A549 (cell line): ENCODE data around the gene TGM3. TPM values are rescaled to one million over a fixed set of nuclear protein-coding genes. Genes with fewer than 3 reads are reported as not detected.

Source experiments
- ATAC-seq, 2 experiments: fragments of 200-7000 bp in 1 of 2; fragments of >200 bp in 1 of 2; cut with Nextera tagmentation in 1 of 2; cut with Tn5 transposase in 1 of 2; 3 replicates each; pipeline versions ENCODE4 v1.8.0 to v1.9.1; 2018 to 2020; ENCODE audit warnings: mild to moderate bottlenecking in 1 of 2, moderate library complexity in 1 of 2
- CTCF ChIA-PET: fragments of 300-600 bp; sonication (Branson Sonifier 250); formaldehyde crosslinking; extraction: SDS; loops from one replicate; lab custom pipeline; 2021; ENCODE audit warnings: antibody characterized with exemption, inconsistent platforms; lab: Yijun Ruan, JAX
- POLR2A ChIA-PET: fragments of 350-600 bp; formaldehyde crosslinking; extraction: SDS; loops from one replicate; lab custom pipeline; 2021; ENCODE audit warnings: antibody characterized with exemption, inconsistent platforms; lab: Yijun Ruan, JAX
- DNase-seq, 2 experiments: peaks; one replicate each; pipeline versions ENCODE4 v3.0.0 to v3.0.0-alpha.2; 2011 to 2016; ENCODE audit warnings: low read depth in 1 of 2, low spot score in 1 of 2
- FAIRE-seq: peaks from 2 replicates; lab custom pipeline; 2011; peaks lifted over from hg19 to GRCh38; lab: Jason Lieb, UNC
- H3K27ac ChIP-seq, 2 experiments: fragments of >200 bp; sonication (Bioruptor Twin); formaldehyde crosslinking; 3 replicates each; pipeline ENCODE4 v1.5.1; 2016 to 2017
- H3K4me1 ChIP-seq: fragments of >200 bp; sonication (Bioruptor Twin); formaldehyde crosslinking; 3 replicates; pipeline ENCODE4 v1.6.1; 2016
- H3K4me2 ChIP-seq: fragments of >200 bp; sonication (Bioruptor Twin); formaldehyde crosslinking; 3 replicates; pipeline ENCODE4 v1.6.1; 2016
- H3K4me3 ChIP-seq: fragments of >200 bp; sonication (Bioruptor Twin); formaldehyde crosslinking; 3 replicates; pipeline ENCODE4 v1.5.1; 2016
- H3K9me3 ChIP-seq: fragments of >200 bp; sonication (Bioruptor Twin); formaldehyde crosslinking; 3 replicates; pipeline ENCODE4 v1.6.1; 2016
- BHLHE40 ChIP-seq: IDR thresholded peaks from 2 replicates; pipeline ENCODE4 v1.6.1; 2012; ENCODE audit warnings: low read depth, low read length, inconsistent platforms
- CBX8 ChIP-seq: fragments of 200-600 bp; sonication (generic); IDR thresholded peaks from 2 replicates; pipeline ENCODE4 v1.6.1; 2016
- CEBPB ChIP-seq, 2 experiments: fragments of >200 bp in 1 of 2; sonication (Bioruptor Twin) in 1 of 2; formaldehyde crosslinking in 1 of 2; IDR thresholded peaks; 2 replicates each; pipeline ENCODE4 v1.6.1; 2012 to 2016
- CHD2 ChIP-seq: fragments of 150-350 bp; IDR thresholded peaks from 2 replicates; pipeline ENCODE4 v1.6.1; 2014; ENCODE audit warnings: low read length; ENCODE audit not compliant: partially characterized antibody
- CTCF ChIP-seq: fragments of >200 bp; sonication (Bioruptor Twin); formaldehyde crosslinking; IDR thresholded peaks from 3 replicates; pipeline ENCODE4 v1.5.1; 2016
- EHF ChIP-seq: fragments of 250-450 bp; sonication (Bioruptor Pico); IDR thresholded peaks from 2 replicates; pipeline ENCODE4 v1.5.0; 2020; ENCODE audit warnings: mild to moderate bottlenecking
- ESRRA ChIP-seq: fragments of 150-350 bp; IDR thresholded peaks from 2 replicates; pipeline ENCODE4 v1.6.1; 2014; ENCODE audit warnings: mild to moderate bottlenecking, low read length, borderline replicate concordance
- FOSB ChIP-seq: fragments of 250-450 bp; sonication (Bioruptor Pico); IDR thresholded peaks from 2 replicates; pipeline ENCODE4 v1.5.0; 2020; ENCODE audit warnings: mild to moderate bottlenecking, moderate library complexity
- GATA3 ChIP-seq: IDR thresholded peaks from 2 replicates; pipeline ENCODE4 v1.6.1; 2012; ENCODE audit warnings: borderline replicate concordance
- HDAC2 ChIP-seq: fragments of 200-600 bp; sonication (generic); IDR thresholded peaks from 2 replicates; pipeline ENCODE4 v1.6.1; 2016
- HEYL ChIP-seq: fragments of 250-450 bp; sonication (Bioruptor Pico); IDR thresholded peaks from 2 replicates; pipeline ENCODE4 v1.8.0; 2021; ENCODE audit warnings: mild to moderate bottlenecking, moderate library complexity
- HOXA7 ChIP-seq: fragments of 250-450 bp; sonication (Bioruptor Pico); IDR thresholded peaks from 2 replicates; pipeline ENCODE4 v1.5.0; 2020; ENCODE audit warnings: mild to moderate bottlenecking, moderate library complexity
- HOXB13 ChIP-seq: fragments of 250-450 bp; sonication (Bioruptor Pico); IDR thresholded peaks from 2 replicates; pipeline ENCODE4 v1.5.0; 2020; ENCODE audit warnings: low read depth, mild to moderate bottlenecking, moderate library complexity
- JUNB ChIP-seq: fragments of >200 bp; sonication (Bioruptor Twin); formaldehyde crosslinking; IDR thresholded peaks from 2 replicates; pipeline ENCODE4 v1.6.1; 2016
- KDM1A ChIP-seq: fragments of 200-600 bp; sonication (generic); IDR thresholded peaks from 2 replicates; pipeline ENCODE4 v1.6.1; 2016; ENCODE audit warnings: low read depth, mild to moderate bottlenecking
- MAFK ChIP-seq: fragments of 450-650 bp; IDR thresholded peaks from 2 replicates; pipeline ENCODE4 v1.6.1; 2014; ENCODE audit not compliant: partially characterized antibody
- MYC ChIP-seq: IDR thresholded peaks from 2 replicates; pipeline ENCODE4 v1.6.1; 2012; ENCODE audit warnings: mild to moderate bottlenecking, inconsistent platforms, low read length, improper control_type of control experiment, borderline replicate concordance
- NFE2L2 ChIP-seq: fragments of 150-350 bp; conservative IDR thresholded peaks from 2 replicates; pipeline ENCODE4 v1.6.1; 2014; ENCODE audit warnings: low read length
- RAD21 ChIP-seq, 2 experiments: fragments of >200 bp in 1 of 2; sonication (Bioruptor Twin) in 1 of 2; formaldehyde crosslinking in 1 of 2; IDR thresholded peaks in 1 of 2; conservative IDR thresholded peaks in 1 of 2; 2 replicates in 1 of 2; 3 replicates in 1 of 2; pipeline ENCODE4 v1.6.1; 2012 to 2018; ENCODE audit warnings: inconsistent platforms in 1 of 2
- RARB ChIP-seq: fragments of 250-450 bp; sonication (Bioruptor Pico); IDR thresholded peaks from 2 replicates; pipeline ENCODE4 v1.8.0; 2021; ENCODE audit warnings: mild to moderate bottlenecking, moderate library complexity
- RCOR1 ChIP-seq: fragments of 150-350 bp; IDR thresholded peaks from 2 replicates; pipeline ENCODE4 v1.6.1; 2014; ENCODE audit warnings: antibody characterized with exemption, low read length, low read depth
- SMC3 ChIP-seq: fragments of >200 bp; sonication (Bioruptor Twin); formaldehyde crosslinking; IDR thresholded peaks from 3 replicates; pipeline ENCODE4 v1.6.1; 2018; ENCODE audit warnings: inconsistent platforms
- WGBS: methylation state at CpG from one replicate; pipeline ENCODE4 v1.1.6; 2017; ENCODE audit errors: missing lambda C conversion rate; 5-methylcytosine and 5-hydroxymethylcytosine counted together
- polyA plus RNA-seq, 4 experiments: library from polyadenylated mRNA; depleted of rRNA in 3 of 4; stranded (reverse); fragments of >200 nt; fragmentation: RNase III in 1 of 4; extraction: RNeasy Plus Mini Kit Qiagen cat#74134 plus additional on column Dnase treatment in 1 of 4; gene quantifications; 2 replicates in 3 of 4; 3 replicates in 1 of 4; pipeline ENCODE4 v1.2.3, GENCODE V29; 2011 to 2017
- TF ChIP-seq, protein P1 (sequence below): fragments of 450-650 bp; IDR thresholded peaks from 2 replicates; pipeline ENCODE4 v1.6.1; 2014; ENCODE audit warnings: antibody characterized with exemption
- TF ChIP-seq, protein P2 (sequence below): fragments of >200 bp; sonication (Bioruptor Twin); formaldehyde crosslinking; IDR thresholded peaks from 2 replicates; pipeline ENCODE4 v1.6.1; 2016
- TF ChIP-seq, protein P3 (sequence below): fragments of 250-450 bp; sonication (Bioruptor Pico); IDR thresholded peaks from 2 replicates; pipeline ENCODE4 v1.5.0; 2020; ENCODE audit warnings: low read depth, mild to moderate bottlenecking, moderate library complexity
- TF ChIP-seq, protein P4 (sequence below): fragments of >200 bp; sonication (Bioruptor Twin); formaldehyde crosslinking; IDR thresholded peaks from 3 replicates; pipeline ENCODE4 v1.6.1; 2016

TGM3 gene
- polyA plus RNA-seq, 2 of the 4 experiments (the other 2 are of a cell fraction) = 0.03 to 0.14 TPM

- H3K4me1 ChIP-seq = peaks cover 42% of the 10 kb centered on the region
- DNase-seq (peak in 1 of 2 experiments; percentile 58), FAIRE-seq (no peak), ATAC-seq (peak in 1 of 2 experiments; percentile 48; a peak in 3 of 6 replicates)
- ChIA-PET POLR2A (no interaction called here), CTCF (interaction anchor here (0.6 to 1.3 kb wide), 7 partner anchors 9 to 212 kb away, joined by 3 to 6 read pairs (median 3); no protein-coding TSS in a partner anchor)
- H3K4me3 ChIP-seq = no peak overlapping the region
- TF ChIP-seq MAFK (no peak), CEBPB (IDR thresholded peaks at IDR 0.05) (0 out of 4 replicates have a peak, but pooled peaks of 1 of the 2 experiments have one; percentile 18)
- TF ChIP-seq, protein P1, sequence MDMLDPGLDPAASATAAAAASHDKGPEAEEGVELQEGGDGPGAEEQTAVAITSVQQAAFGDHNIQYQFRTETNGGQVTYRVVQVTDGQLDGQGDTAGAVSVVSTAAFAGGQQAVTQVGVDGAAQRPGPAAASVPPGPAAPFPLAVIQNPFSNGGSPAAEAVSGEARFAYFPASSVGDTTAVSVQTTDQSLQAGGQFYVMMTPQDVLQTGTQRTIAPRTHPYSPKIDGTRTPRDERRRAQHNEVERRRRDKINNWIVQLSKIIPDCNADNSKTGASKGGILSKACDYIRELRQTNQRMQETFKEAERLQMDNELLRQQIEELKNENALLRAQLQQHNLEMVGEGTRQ = peak; percentile 61
- peak overlapping the region in 1 of 2 experiments; percentile 0; a peak in 1 of 6 replicates for H3K27ac ChIP-seq
- H3K4me2 ChIP-seq = 0 out of 3 replicates have a peak overlapping the region, but pooled peaks have one; percentile 13
- WGBS = 44% methylated on average over 9 of the region's 9 CpGs
- H3K9me3 ChIP-seq = no peaks in the 10 kb centered on the region
Measured at GRCh38 chr20:2299301-2299700, 3.5 kb downstream of the TGM3 start.

- no peak for FAIRE-seq
- H3K4me1 ChIP-seq = peaks cover 49% of the 10 kb centered on the region
- H3K27ac ChIP-seq = peak overlapping the region in 1 of 2 experiments; percentile 47; a peak in 2 of 6 replicates
- TF ChIP-seq HEYL (CRISPR knock-in tag) = no peak
- TF ChIP-seq RCOR1 = no peak
- no peak for TF ChIP-seq KDM1A
- TF ChIP-seq, protein P2, sequence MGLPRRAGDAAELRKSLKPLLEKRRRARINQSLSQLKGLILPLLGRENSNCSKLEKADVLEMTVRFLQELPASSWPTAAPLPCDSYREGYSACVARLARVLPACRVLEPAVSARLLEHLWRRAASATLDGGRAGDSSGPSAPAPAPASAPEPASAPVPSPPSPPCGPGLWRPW = no peak
- no peak for TF ChIP-seq CHD2
- TF ChIP-seq HOXA7 (CRISPR knock-in tag) = no peak
- TF ChIP-seq JUNB = no peak
- no peak for TF ChIP-seq CBX8
- no peak for TF ChIP-seq CTCF
- no peak for TF ChIP-seq SMC3
- TF ChIP-seq, protein P3, sequence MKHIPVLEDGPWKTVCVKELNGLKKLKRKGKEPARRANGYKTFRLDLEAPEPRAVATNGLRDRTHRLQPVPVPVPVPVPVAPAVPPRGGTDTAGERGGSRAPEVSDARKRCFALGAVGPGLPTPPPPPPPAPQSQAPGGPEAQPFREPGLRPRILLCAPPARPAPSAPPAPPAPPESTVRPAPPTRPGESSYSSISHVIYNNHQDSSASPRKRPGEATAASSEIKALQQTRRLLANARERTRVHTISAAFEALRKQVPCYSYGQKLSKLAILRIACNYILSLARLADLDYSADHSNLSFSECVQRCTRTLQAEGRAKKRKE = no peak
- TF ChIP-seq MYC = no peak
- no peak for TF ChIP-seq ESRRA
- no peak for TF ChIP-seq NFE2L2
- no peak for TF ChIP-seq HDAC2
- TF ChIP-seq, all 56 proteins: peak for 0
- ChIA-PET CTCF (interaction anchor here (0.6 to 3.1 kb wide), 7 partner anchors 8 to 128 kb away, joined by 3 to 6 read pairs (median 3); no protein-coding TSS in a partner anchor), POLR2A (no interaction called here)
- H3K4me3 ChIP-seq = no peak overlapping the region
- H3K9me3 ChIP-seq = no peaks in the 10 kb centered on the region
- DNase-seq (no peak), ATAC-seq (no peak)
- H3K4me2 ChIP-seq = peak overlapping the region; percentile 38; the same call in 1 of the 3 replicates
Measured at GRCh38 chr20:2300002-2300401, 4.2 kb downstream of the TGM3 start.

DNA sequence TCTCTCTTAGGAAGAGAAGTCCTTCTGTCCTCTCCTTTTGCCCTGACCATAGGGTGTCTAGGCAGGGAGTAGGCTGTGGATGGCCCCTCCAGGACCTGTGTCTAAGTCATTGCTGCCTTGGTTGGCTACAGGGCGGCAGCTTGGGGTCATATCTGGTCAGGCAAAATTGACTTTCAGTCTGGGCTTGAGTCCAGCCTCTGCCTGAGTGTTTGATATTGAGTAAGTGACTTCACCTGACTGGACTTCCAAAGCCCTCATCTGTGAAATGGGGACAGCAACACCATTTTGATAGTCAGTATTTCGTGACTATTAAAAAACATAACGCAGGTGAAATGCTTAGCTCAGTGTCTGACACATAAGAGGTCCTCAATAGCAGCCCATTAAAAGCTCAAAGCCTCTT lies 4.6 kb downstream of the TGM3 start:
- DNase-seq (no peak), ATAC-seq (no peak), FAIRE-seq (no peak)
- H3K9me3 ChIP-seq = no peaks in the 10 kb centered on the region
- H3K4me3 ChIP-seq = no peak overlapping the region
- H3K4me2 ChIP-seq = peak overlapping the region; percentile 38; the same call in 1 of the 3 replicates
- CTCF ChIA-PET = interaction anchor here (0.7 to 3.1 kb wide), 6 partner anchors 8 to 128 kb away, joined by 3 to 6 read pairs (median 4); no protein-coding TSS in a partner anchor
- H3K4me1 ChIP-seq = peaks cover 53% of the 10 kb centered on the region
- H3K27ac ChIP-seq = peak overlapping the region; percentile 29 to 51; a peak in 3 of 6 replicates
- 79% methylated on average over 3 of the region's 3 CpGs for WGBS
- POLR2A ChIA-PET = interaction anchor here (1.2 kb wide), 1 partner anchor 14 kb away, joined by 3 read pairs; no protein-coding TSS in a partner anchor
- peak; percentile 59 to 76; a peak in 3 of 4 replicates for TF ChIP-seq CEBPB (IDR thresholded peaks at IDR 0.05)
- TF ChIP-seq HOXA7 (CRISPR knock-in tag) = no peak
- no peak for TF ChIP-seq BHLHE40
- no peak for TF ChIP-seq EHF (CRISPR knock-in tag)
- no peak for TF ChIP-seq FOSB (CRISPR knock-in tag)
- no peak for TF ChIP-seq RAD21 (conservative IDR thresholded peaks at IDR 0.05 in 1 of 2, IDR thresholded peaks at IDR 0.05 in 1 of 2)
- TF ChIP-seq MYC = no peak
- TF ChIP-seq KDM1A = peak; percentile 54; the same call in 1 of the 2 replicates
- TF ChIP-seq GATA3 = no peak
- TF ChIP-seq, protein P4, sequence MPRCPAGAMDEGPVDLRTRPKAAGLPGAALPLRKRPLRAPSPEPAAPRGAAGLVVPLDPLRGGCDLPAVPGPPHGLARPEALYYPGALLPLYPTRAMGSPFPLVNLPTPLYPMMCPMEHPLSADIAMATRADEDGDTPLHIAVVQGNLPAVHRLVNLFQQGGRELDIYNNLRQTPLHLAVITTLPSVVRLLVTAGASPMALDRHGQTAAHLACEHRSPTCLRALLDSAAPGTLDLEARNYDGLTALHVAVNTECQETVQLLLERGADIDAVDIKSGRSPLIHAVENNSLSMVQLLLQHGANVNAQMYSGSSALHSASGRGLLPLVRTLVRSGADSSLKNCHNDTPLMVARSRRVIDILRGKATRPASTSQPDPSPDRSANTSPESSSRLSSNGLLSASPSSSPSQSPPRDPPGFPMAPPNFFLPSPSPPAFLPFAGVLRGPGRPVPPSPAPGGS = no peak
- no peak for TF ChIP-seq HOXB13 (CRISPR knock-in tag)
- TF ChIP-seq RARB (CRISPR knock-in tag) = no peak
- no peak for TF ChIP-seq HEYL (CRISPR knock-in tag)
